Hippocampal formation (tissue), 2 donors: ENCODE results near the gene GADD45GIP1.
"Not testable (repeated sequence)": the region's sequence is repeated elsewhere in the genome, so short reads cannot be mapped to it uniquely, and the experiment has no call there.

Experiments
- DNase-seq, 2 donors: peaks; one replicate each; lab custom pipeline; 2025; lab: John Stamatoyannopoulos, UW

The GADD45GIP1 gene

DNA sequence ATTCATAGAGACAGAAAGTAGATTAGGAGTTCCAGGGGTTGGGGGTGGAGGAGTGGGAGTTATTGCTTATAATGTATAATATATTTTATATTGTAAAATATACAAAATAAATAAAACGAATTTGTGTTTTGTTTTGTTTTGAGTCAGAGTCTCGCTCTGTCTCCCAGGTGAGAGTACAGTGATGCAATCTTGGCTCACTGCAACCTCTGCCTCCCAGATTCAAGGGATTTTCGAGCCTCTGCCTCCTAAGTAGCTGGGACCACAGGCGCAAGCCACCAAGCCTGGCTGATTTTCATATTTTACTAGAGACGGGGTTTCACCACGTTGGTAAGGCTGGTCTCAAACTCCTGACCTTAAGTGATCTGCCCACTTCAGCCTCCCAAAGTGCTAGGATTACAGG is 2.5 kb upstream of the GADD45GIP1 start:
- no peak for DNase-seq

GRCh38 chr19:12957389-12957952 is 448 bp upstream of the GADD45GIP1 start:
- not testable (repeated sequence) for DNase-seq

DNA sequence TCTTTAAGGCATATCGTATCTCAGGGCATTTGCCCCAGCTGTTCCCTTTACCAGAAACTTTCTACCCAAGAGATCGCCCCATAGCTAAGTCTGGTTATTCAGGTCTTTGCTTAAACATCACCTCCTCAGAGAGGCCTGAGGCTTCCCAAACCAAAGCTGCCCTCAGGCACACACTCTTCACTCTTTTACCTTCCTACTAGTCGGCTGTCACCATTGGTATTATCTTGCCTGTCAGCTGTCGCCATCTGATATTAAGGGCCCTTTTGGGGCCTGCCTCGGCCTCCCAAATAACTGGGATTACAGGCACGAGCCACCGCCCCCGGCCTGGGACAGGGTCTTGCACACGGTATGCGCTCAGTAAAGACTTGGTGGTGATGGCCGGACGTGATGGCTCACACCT is 1.0 kb downstream of the GADD45GIP1 start:
- no peak for DNase-seq

GRCh38 chr19:12955575-12955974 is 1.4 kb downstream of the GADD45GIP1 start:
- not testable (repeated sequence) for DNase-seq

GRCh38 chr19:12954612-12954962 is 2.4 kb downstream of the GADD45GIP1 start:
- DNase-seq: no peak

GRCh38 chr19:12953799-12954611 is 3.0 kb downstream of the GADD45GIP1 start:
- DNase-seq: no peak

GRCh38 chr19:12953138-12953798 is 3.8 kb downstream of the GADD45GIP1 start:
- peak in 1 of 2 donors; percentile 62 for DNase-seq

DNA sequence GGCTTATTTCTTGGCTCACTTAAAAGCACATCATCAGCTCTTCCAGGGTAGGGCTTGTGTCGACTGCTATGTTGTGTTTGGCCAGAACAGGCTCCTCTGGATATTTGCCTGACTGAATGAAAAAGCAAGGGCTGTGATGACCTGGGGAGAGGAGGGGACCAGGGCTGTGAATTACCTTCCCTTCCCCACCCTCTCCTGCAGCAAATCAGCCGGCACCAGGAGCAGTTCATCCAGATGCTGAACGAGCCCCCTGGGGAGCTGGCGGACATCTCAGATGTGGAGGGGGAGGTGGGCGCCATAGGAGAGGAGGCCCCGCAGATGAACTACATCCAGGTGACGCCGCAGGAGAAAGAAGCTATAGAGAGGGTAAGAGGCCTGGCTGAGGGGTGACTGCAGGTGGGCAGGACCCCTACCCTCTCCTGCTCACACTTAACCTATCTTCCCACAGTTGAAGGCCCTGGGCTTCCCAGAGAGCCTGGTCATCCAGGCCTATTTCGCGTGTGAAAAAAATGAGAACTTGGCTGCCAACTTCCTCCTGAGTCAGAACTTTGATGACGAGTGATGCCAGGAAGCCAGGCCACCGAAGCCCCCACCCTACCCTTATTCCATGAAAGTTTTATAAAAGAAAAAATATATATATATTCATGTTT is 4.4 kb downstream of the GADD45GIP1 start:
- DNase-seq: no peak

- not testable (repeated sequence) for DNase-seq
Observed at GRCh38 chr19:12952050-12952449, 5.0 kb downstream of the GADD45GIP1 start.

- DNase-seq: no peak
Observed at GRCh38 chr19:12949363-12950283, 7.4 kb downstream of the GADD45GIP1 start.

- DNase-seq: no peak
Observed at GRCh38 chr19:12948612-12949362, 8.2 kb downstream of the GADD45GIP1 start.

DNA sequence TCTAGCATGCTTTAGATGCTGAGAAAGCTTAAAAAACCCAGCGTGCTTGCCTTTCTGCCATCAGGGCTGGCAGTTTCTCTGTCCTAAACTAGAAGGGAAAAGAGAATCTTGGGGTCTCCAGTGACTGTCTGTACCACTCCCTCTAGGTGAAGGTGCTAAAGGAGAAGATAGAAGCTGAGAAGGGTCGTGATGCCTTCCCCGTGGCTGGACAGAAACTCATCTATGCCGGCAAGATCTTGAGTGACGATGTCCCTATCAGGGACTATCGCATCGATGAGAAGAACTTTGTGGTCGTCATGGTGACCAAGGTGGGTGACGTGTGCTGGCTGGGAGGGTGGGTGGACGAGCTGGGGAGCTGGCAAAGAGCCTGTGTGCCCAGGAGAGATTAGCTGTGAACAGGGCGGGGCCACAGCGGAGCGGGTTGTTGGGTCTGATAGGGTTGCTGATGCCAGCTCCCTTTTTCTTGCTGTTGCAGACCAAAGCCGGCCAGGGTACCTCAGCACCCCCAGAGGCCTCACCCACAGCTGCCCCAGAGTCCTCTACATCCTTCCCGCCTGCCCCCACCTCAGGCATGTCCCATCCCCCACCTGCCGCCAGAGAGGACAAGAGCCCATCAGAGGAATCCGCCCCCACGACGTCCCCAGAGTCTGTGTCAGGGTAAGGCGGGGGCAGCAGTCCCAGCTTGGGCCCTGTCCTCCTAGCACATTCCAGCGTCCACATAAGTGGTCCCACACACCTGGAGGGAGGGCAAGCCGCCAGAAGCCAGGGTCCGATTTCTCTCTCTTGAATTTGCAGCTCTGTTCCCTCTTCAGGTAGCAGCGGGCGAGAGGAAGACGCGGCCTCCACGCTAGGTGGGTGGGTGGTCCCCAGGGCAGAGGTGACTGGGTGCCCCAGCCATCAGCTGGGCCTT is 9.1 kb downstream of the GADD45GIP1 start:
- no peak for DNase-seq

DNA sequence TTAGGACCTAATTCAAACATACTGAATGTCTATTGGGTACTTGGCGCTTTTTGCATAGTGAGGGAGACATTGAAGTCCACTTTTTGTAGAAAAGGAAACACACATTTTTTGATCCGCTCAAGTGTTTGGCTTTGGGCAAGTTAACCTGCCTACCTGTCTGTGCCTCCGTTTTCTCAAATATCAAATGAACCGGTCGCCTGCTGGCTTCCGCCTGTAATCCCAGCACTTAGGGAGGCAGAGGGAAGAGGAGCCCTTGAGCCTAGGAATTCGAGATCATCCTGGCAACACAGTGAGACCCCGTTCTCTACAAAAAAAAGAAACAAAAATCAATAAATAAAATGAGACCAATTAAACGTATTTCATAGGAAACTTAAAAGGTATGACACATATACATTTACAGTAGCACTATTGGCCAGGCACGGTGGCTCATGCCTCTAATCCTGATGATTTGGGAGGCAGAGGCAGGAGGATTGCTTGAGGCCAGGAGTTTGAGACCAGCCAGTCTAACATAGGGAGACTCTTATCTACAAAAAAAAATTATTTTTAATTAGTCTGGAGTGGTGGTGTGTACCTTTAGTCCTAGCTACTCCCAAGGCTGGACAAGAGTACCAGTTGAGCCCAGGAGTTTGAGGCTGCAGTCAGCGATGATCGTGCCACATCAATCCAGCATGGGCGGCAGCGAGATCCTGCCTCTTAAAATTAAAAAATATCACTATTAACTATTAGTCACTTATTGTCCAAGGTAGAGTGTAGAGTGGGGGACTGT is 10.1 kb downstream of the GADD45GIP1 start:
- no peak for DNase-seq

- DNase-seq: peak in 1 of 2 donors; percentile 55
Observed at GRCh38 chr19:12946092-12946721, 10.8 kb downstream of the GADD45GIP1 start.

DNA sequence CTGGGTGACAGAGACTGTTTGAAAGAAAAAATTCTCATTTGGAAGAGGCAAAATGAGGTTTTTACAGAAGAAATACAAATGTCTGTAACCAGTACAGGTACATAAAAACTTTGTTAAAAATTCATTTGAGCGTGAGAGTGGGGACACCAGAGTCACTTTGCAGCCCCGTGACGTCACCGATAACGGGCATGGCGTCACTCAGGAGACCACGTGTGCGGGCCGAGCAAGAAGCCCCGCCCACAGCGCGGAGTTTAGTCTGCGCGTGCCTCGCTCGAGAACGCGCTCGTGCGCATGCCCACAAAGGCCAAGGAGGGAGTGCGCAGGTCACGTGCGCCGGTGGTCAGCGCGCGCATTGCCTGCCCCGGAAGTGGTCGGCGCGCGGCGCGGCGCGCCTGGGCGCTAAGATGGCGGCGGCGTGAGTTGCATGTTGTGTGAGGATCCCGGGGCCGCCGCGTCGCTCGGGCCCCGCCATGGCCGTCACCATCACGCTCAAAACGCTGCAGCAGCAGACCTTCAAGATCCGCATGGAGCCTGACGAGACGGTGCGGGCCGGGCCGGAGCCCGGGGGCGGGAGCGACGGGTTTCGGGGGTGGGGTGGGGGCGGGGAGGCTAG is 11.4 kb downstream of the GADD45GIP1 start, which contains the start of gene RAD23A:
RAD23A (plus strand) TSS at position 384 of the 613 bp plus-strand sequence; CDS start at position 471, 87 bp downstream.
- peak in 1 of 2 donors; percentile 86 for DNase-seq

GRCh38 chr19:12944104-12944674 is 12.8 kb downstream of the GADD45GIP1 start:
- no peak for DNase-seq

DNA sequence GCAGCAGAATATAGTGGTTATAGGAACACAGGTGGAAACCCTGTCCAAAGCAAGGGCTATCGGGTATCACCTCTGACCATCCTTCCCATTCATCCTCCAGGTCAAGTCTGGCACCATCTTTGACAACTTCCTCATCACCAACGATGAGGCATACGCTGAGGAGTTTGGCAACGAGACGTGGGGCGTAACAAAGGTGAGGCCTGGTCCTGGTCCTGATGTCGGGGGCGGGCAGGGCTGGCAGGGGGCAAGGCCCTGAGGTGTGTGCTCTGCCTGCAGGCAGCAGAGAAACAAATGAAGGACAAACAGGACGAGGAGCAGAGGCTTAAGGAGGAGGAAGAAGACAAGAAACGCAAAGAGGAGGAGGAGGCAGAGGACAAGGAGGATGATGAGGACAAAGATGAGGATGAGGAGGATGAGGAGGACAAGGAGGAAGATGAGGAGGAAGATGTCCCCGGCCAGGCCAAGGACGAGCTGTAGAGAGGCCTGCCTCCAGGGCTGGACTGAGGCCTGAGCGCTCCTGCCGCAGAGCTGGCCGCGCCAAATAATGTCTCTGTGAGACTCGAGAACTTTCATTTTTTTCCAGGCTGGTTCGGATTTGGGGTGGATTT is 13.5 kb downstream of the GADD45GIP1 start:
- DNase-seq: no peak
